GM19023 (cell line): Measurements from ENCODE around the gene NFKBIZ.
"Not testable (repeated sequence)": the region's sequence is repeated elsewhere in the genome, so short reads cannot be mapped to it uniquely, and the experiment has no call there.

ENCODE experiments used
- ATAC-seq: cut with Tn5 transposase; IDR thresholded peaks from one replicate; pipeline ENCODE4 v1.9.1; 2021; ENCODE audit warnings: mild to moderate bottlenecking, moderate library complexity; ENCODE audit not compliant: unreplicated experiment

Gene NFKBIZ

DNA sequence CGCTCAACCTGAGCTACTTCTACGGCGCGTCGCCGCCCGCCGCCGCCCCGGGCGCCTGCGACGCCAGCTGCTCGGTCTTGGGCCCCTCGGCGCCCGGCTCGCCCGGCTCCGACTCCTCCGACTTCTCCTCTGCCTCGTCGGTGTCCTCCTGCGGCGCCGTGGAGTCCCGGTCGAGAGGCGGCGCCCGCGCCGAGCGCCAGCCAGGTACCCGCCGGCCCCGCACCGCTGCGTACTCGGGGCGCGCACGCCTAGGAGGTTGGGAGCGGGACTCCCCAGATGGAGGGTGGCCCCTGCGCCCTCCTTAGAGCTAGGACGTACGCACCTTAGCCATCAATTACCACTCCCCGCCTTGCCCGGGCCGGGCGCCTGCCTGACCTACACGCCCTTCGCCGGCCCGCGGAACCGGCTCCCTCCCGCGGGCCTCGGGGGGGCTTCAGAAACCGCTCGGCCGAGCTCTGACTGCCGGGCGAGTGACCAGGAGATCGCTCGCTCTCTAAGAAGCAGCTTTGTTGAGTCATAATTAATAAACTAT lies 466 bp downstream of the NFKBIZ start:
- ATAC-seq = peak; percentile 32

DNA sequence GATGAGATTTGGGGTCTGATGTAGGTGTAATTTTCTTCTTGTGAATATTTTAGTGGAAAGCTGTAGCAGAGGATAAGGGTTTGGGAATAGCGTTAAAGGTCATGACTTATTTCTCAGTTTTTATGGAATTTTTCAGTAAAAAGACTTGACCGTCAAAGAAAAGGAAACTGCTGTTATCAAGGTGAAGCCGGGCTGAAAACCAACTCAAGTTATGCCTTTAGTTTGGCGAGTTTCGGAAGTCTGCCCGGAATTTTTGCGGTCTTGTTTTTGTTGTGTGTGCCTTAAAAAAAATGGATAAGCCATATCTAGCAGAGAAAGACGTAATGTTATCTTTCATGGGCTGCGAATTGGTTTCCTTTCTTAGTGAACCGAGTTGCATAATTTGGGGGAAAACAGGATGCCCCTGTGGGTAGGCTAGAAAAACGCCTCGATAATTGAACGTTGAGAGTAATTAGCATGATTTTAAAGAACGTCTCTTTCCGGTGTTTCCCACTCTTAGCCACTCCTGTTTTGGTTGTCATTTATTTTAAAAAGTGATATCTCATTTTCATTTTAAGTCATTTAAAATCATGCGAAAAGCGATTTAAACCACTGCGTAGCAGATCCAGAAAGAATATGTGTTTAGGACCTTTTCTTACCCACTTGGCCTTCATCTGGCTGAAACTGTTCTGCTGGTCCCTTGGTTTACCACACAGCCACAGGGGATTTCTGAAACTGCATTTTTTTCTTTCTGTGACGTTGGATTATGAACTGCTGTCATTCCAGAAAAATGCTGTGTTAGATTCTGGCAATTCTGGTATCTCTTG lies 1.1 kb downstream of the NFKBIZ start:
- no peak for ATAC-seq

- ATAC-seq = no peak
Observed at GRCh38 chr3:101851072-101851770, 1.9 kb downstream of the NFKBIZ start.

DNA sequence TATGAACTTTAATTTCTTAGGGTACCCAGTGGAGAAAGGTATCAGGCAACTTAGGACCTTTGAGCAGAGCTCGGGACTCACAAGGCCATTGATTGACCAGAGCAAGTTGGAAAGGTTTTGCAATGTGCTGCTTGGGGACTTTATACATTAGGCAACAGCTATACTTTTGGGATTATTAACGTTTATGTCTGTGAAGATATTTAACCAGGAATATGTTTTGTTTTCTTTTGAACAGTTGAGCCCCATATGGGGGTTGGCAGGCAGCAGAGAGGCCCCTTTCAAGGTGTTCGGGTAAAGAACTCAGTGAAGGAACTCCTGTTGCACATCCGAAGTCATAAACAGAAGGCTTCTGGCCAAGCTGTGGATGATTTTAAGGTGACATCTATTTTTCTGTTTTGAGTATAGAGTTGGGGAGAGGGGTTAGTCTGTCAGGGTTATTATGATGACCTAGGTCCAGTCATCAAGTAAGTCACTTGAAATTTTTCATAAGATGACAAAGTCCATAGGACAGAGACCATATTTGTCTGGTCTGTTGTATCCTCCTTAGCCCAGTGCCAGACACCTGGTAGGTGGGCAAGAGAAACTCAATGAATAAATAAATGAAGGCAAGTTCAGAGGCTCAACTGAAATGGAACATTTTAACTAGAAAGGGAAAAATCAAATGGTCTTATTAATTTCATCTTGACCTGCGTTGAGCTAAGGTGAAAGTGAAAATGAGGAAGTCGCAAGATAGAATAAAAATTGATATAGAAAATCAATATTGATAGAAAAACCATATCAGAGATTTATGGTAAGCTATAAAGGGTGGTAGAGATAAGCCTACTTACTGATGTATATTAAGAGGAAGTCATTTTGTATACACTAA lies 2.8 kb downstream of the NFKBIZ start:
- no peak for ATAC-seq

DNA sequence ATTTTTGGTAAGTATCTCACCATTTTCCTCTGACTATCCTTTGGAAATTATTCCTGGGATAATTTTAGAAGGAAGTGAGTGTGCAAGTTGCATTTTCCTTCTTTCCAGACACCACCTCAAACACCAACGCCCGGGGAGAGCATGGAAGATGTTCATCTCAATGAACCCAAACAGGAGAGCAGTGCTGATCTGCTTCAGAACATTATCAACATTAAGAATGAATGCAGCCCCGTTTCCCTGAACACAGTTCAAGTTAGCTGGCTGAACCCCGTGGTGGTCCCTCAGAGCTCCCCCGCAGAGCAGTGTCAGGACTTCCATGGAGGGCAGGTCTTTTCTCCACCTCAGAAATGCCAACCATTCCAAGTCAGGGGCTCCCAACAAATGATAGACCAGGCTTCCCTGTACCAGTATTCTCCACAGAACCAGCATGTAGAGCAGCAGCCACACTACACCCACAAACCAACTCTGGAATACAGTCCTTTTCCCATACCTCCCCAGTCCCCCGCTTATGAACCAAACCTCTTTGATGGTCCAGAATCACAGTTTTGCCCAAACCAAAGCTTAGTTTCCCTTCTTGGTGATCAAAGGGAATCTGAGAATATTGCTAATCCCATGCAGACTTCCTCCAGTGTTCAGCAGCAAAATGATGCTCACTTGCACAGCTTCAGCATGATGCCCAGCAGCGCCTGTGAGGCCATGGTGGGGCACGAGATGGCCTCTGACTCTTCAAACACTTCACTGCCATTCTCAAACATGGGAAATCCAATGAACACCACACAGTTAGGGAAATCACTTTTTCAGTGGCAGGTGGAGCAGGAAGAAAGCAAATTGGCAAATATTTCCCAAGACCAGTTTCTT lies 3.9 kb downstream of the NFKBIZ start:
- ATAC-seq = no peak

DNA sequence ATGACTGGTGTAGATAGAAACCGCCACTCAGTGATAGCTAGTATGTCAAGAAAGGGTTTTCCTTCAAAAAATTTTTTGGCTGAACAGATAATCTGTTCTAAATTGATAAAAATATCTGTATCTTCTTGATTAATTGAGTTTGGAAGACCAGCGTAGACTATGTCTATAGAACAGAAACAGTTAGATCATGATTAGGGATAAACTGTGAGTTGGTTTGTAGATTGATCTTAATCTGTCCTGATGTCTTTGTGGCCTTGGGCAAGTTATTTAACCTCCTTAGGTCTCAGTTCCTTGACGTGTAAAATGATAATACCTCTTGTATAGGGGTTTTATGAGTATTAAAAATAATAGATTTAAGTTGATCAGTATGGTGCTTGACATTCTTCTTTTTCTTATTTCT lies 4.7 kb downstream of the NFKBIZ start:
- no peak for ATAC-seq

GRCh38 chr3:101854608-101855304 lies 5.4 kb downstream of the NFKBIZ start:
- ATAC-seq = no peak

- ATAC-seq = no peak
Observed at GRCh38 chr3:101857301-101857741, 8.0 kb downstream of the NFKBIZ start.

GRCh38 chr3:101858464-101859030 lies 9.2 kb downstream of the NFKBIZ start:
- no peak for ATAC-seq

DNA sequence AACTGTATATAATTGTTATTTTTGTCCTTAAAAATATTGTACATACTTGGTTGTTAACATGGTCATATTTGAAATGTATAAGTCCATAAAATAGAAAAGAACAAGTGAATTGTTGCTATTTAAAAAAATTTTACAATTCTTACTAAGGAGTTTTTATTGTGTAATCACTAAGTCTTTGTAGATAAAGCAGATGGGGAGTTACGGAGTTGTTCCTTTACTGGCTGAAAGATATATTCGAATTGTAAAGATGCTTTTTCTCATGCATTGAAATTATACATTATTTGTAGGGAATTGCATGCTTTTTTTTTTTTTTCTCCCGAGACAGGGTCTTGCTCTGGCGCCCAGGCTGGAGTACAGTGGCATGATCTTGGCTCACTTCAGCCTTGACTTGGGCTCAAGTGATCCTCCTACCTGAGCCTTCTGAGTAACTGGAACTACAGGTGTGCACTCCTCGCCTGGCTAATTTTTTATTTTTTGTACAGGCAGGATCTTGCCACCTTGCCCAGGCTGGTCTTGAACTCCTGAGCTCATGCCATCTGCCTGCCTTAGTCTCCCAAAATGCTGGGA lies 10.7 kb downstream of the NFKBIZ start:
- ATAC-seq = no peak

- no peak for ATAC-seq
Observed at GRCh38 chr3:101861212-101861788, 12.0 kb downstream of the NFKBIZ start.

DNA sequence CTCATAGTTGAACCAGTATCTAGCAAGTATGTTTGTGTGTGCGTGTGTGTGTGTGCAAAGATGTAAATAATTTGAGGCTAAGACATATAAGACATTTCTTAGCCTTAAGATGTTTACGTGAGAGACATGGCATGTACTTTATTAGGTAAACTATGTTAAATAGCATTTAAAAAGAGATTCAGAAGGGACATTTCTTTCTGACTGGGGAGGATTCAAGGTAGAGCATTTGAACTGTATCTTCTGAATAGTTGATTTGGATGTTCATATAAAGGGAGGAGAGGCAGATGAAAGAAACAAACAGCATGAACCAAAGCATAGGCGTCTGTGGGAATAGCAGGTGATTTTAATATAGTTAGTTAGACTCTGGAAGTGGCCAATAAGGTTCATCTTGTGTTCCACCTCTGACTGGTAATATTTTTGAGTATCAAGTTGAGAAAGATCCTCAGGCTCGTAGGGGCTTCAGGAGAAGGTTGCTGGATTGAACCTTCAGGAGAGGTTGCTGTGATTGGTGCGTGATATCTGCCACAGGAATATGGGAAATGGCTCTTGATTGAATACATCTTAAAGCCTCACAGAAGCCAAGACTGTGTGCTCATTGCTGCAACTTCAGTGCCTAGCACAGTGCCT lies 12.6 kb downstream of the NFKBIZ start:
- ATAC-seq = no peak

- ATAC-seq = no peak
Observed at GRCh38 chr3:101862416-101863165, 13.3 kb downstream of the NFKBIZ start.

- not testable (repeated sequence) for ATAC-seq
Observed at GRCh38 chr3:101864926-101865325, 15.6 kb downstream of the NFKBIZ start.

DNA sequence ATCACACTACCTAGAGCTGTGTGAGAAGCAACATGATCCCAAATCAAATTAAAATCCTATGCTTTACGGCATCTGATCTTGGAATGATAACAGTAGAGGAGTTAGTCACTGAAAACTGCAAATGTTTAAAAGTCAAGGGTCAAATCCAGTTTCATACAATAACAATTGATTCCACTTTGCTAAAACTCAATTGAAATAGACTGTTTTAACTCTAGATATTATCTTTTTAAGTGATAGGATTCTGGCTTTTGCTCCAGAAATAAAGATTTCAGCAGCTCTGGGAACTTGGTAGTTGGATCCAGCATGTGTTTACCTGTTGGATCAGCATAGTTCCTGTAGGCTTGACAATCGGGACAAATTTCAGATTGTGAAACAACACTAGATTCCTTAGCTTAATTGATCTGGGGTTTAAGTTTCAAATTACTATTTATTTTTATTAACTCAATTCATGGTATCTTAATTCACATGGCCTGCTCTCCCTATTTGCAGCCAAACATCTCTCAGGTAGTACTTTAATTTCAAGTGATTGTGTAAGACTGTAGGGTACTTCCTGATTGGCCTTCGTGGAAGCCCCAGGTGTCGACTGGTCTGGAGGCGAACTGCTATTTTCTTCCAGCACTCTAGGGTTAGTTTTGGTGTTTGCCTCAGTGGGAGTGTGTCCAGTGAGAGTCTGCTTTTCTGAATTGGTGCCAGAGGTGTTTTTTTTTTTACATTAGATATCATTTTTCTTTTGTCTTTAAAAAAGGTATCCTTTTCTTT lies 16.6 kb downstream of the NFKBIZ start:
- no peak for ATAC-seq

GRCh38 chr3:101867511-101867910 lies 18.2 kb downstream of the NFKBIZ start:
- no peak for ATAC-seq

DNA sequence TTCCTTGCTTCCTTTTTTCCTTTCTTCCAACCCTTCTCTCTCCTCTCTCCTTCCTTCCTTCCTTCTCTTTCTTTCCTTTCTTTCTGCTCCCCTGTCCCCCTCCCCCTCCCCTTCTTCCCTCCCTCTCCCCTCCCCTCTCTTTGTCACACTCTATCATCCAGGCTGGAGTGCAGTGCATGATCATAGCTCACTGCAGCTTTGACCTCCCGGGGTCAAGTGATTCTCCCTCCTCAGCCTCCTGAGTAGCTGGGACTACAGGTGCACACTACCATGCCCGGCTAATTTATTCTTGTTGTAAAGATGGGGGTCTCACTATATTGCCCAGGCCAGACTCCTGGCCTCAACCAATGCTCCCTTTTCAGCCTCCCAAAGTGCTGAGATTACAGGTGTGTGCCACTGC lies 18.7 kb downstream of the NFKBIZ start:
- ATAC-seq = no peak
